ENCODE measurements around the gene NFKBIB.
"Not testable (repeated sequence)": the region's sequence is repeated elsewhere in the genome, so short reads cannot be mapped to it uniquely, and the experiment has no call there.

The NFKBIB gene, protein sequence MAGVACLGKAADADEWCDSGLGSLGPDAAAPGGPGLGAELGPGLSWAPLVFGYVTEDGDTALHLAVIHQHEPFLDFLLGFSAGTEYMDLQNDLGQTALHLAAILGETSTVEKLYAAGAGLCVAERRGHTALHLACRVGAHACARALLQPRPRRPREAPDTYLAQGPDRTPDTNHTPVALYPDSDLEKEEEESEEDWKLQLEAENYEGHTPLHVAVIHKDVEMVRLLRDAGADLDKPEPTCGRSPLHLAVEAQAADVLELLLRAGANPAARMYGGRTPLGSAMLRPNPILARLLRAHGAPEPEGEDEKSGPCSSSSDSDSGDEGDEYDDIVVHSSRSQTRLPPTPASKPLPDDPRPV

GRCh38 chr19:38899447-38900201, at the start of gene NFKBIB, which contains the start of gene SIRT2:
TSS of gene NFKBIB (plus strand) at chr19:38899969. CDS start at chr19:38900033, 64 bp downstream.
TSS of gene SIRT2 (minus strand) at chr19:38899618. CDS start at chr19:38899521, 97 bp downstream.
- DNase-seq, result peak; percentile 100

GRCh38 chr19:38850436-38850975, 49.3 kb upstream of the NFKBIB start:
- DNase-seq, result no peak

- DNase-seq, result peak; percentile 60
Measured at GRCh38 chr19:38850976-38851621, 48.7 kb upstream of the NFKBIB start.

- DNase-seq, result peak; percentile 94
Measured at GRCh38 chr19:38851622-38852230, 48.0 kb upstream of the NFKBIB start.

DNA sequence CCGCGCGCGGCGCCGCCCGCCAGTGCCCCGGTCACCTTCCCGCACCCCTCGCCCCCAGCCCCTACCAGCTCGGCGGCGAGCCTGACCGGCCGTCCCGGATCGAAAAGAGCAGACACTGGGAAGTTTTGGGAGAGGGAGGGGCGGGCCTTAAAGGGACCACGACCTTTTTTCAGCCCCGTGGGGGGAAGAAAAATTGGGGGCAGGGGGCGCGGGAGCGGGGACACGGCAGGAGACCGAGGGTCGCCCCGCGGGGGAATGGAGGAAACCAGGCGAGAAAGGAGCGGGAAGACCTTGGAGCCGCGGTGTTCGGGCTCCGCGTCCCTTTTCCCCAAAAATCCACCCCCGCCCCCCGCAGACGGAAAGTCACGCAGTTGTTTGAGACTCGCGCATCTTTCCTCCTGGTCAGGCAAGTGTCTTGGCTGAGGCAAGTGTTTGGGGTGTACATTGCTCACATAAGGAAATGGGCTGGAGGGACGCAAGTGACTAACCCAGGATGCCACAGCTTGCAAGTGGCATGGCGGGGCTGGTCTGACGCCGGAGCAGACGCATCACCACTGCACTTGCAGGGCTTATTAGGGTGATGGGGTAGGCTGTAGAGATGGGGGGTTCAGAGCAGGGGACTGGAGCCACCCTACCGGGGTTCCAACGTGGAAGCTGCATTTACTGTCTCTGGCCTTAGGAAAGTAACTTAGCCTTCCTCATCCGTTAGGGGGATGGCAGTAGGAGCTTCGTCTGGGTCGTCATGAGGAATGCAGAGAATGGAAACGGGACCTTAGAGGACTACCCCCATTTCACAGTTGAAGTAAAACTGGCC, 47.3 kb upstream of the NFKBIB start:
- peak; percentile 84 for DNase-seq

DNA sequence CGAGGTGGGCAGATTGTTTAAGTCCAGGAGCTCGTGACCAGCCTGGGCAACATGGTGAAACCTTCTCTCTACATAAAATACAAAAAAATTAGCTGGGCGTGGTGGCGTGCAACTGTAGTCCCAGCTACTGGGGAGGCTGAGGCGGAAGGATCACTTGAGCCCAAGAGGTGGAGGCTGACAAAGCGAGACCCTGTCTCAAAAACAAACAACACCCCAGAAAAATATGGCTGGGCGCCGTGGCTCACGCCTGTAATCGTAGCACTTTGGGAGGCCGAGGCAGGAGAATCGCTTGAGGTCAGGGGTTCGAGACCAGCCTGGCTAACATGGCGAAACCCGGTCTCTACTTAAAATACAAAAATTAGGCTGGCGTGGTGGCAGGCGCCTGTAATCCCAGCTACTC, 46.6 kb upstream of the NFKBIB start:
- DNase-seq, result no peak

DNA sequence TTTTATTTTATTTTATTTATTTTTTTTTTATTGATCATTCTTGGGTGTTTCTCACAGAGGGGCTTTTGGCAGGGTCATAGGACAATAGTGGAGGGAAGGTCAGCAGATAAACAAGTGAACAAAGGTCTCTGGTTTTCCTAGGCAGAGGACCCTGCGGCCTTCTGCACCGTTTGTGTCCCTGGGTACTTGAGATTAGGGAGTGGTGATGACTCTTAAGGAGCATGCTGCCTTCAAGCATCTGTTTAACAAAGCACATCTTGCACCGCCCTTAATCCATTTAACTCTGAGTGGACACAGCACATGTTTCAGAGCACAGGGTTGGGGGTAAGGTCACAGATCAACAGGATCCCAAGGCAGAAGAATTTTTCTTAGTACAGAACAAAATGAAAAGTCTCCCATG, 44.8 kb upstream of the NFKBIB start:
- not testable (repeated sequence) for DNase-seq

DNA sequence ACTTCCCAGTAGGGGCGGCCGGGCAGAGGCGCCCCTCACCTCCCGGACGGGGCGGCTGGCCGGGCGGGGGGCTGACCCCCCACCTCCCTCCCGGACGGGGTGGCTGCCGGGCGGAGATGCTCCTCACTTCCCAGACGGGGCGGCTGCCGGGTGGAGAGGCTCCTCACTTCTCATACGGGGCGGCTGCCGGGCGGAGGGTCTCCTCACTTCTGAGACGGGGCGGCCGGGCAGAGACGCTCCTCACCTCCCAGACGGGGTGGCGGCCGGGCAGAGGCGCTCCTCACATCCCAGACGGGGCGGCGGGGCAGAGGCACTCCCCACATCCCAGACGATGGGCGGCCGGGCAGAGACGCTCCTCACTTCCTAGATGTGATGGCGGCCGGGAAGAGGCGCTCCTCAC, 44.0 kb upstream of the NFKBIB start:
- DNase-seq, result not testable (repeated sequence)

GRCh38 chr19:38856813-38857212, 43.0 kb upstream of the NFKBIB start:
- DNase-seq, result no peak

- DNase-seq, result not testable (repeated sequence)
Measured at GRCh38 chr19:38859631-38860204, 40.1 kb upstream of the NFKBIB start.

- no peak for DNase-seq
Measured at GRCh38 chr19:38861368-38861767, 38.4 kb upstream of the NFKBIB start.

DNA sequence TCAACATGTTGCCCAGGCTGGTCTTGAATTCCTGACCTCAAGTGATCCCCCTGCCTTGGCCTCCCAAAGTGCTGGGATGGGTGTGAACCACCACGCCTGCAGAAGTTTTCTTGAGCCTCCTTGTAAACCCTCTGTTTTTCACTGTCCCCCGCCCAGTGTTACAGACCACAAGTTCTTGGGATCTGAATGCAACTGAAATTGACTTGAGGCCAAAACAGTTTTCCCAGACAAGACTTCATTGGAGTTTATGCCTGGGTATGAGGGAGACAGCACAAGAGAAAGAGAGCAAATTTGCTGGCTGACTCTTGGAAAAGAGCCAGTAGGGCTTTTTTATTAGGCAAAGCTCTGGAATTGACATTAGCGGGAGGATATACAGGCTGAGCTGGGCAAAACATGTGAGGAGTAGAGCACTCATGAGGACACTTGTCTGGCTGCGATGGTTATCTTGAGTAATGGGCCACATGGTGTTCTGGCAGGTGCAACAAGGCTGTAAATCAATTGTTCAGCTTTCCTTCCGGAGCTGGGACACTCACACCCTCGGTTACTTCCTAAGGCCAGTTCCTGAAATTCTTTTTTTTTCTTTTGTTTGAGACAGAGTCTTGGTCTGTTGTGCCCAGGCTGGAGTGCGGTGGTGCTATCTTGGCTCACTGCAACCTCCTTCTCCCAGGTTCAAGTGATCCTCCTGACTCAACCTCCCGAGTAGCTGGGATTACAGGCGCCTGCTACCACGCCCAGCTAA, 37.3 kb upstream of the NFKBIB start:
- DNase-seq, result peak; percentile 82

- no peak for DNase-seq
Measured at GRCh38 chr19:38867171-38867780, 32.5 kb upstream of the NFKBIB start.

DNA sequence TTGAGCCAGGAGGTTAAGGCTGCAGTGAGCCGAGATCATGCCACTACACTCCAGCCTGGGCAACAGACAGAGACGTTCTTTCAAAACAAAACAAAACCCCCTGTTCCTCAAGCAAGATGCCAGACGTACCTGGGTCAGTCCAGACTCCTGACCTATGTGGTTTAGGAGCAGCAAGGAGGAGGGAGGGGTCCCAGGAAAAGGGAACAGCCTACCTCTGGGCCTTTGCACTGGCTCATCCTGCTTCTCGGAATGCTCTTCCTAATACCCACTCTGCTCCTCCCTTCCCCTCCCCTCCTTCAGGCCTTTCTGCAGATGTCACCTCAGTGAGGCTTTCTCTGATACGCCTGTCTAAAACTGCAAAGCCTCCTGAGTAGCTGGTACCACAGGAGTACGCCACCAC, 31.2 kb upstream of the NFKBIB start:
- DNase-seq, result no peak

DNA sequence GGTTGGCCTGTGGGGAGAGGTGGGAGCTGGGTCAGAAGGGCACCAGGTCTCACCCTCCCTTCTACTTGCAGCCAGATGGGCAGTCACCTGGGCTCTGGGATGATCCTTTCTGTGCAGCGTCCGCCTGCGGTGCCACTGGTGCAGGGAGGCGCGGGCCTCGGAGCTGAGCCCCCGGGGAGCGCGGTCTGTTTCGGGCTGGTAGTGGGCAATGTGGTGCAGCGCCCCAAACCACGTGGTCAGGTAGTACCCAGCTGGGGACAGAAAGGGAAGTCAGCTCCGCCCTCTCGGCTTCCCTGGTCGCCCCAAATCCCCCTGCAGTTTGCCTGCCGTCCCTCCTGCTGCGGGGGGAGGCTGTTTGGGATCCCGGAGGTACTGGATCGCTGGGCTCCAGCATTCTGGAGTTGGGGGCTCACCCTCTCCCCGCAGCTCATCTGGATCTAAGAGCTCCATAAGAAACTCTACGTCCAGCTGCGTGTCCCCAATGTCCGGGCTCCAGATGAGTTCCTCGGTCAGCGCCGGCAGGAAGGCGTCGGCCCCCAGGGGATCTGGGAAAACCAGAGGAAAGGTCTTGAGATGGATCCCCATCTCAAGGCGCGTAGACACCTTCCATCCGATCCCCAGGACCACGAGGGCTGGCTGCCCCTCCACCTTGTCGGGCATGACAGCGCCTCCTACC, 30.5 kb upstream of the NFKBIB start:
- no peak for DNase-seq

DNA sequence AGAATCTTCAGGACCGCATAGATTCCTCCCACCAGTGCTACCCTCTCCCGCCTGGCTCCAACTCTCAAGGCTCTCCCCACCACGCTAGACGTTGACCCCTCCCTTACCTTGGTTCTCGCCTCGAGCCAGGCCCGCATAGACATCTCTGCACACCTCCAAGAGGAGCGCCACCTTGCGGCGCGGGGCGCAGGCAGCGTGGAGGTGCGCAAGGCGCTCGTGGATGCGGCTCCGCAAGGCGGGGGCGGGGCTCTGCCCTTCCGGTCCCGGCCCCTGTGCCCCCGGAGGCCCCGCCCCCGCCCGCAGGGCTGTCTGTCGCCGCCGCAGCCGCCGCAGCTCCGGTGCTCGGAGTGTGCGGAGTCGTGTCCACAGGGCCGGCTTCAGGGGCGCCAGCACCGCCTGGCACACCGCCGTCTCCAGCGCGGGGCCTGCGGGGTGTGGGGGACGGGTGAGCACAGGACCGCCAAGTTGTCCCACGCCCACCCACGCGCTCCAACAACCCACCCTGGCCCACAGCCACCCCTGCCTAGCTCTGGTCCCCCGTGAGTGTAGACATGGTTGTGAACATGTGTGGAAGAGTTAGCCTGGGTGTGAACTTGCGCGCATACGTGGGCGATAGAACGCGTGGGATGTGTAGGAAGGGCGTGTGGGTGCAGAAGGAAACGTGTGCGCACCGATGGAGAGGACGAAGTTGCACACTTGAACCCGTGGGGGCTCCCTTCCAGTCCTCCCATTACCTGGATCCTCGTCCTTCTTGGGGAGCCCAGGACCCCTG, 29.7 kb upstream of the NFKBIB start:
- DNase-seq, result peak; percentile 79

GRCh38 chr19:38870612-38871011, 29.2 kb upstream of the NFKBIB start:
- no peak for DNase-seq

- not testable (repeated sequence) for DNase-seq
Measured at GRCh38 chr19:38873400-38873799, 26.4 kb upstream of the NFKBIB start.

Measured in left hindlimb (tissue), 1 donor.